CD14-positive monocyte (primary cell): ENCODE data around the gene APOL4. TPM values are rescaled to one million over a fixed set of nuclear protein-coding genes. Genes with fewer than 3 reads are reported as not detected.

Experiments used
- DNase-seq, 3 donors: peaks; one replicate each; pipeline ENCODE4 v3.0.0-alpha.2; 2011 to 2022
- H2AFZ ChIP-seq: 2 replicates; pipeline ENCODE4 v1.6.0; 2012; ENCODE audit warnings: mild to moderate bottlenecking, low read depth, low read length, inconsistent platforms; ENCODE audit not compliant: insufficient read depth, poor library complexity, severe bottlenecking
- H3K27ac ChIP-seq, 2 donors: 1 replicate in 1 of 2; 2 replicates in 1 of 2; pipeline ENCODE4 v1.5.1; 2012 to 2013; ENCODE audit warnings: low read length in 2 of 2, control low read depth in 1 of 2, inconsistent platforms in 1 of 2, low read depth in 1 of 2, mild to moderate bottlenecking in 1 of 2
- H3K27me3 ChIP-seq, 2 donors: one replicate each; pipeline versions ENCODE4 v1.6.0 to v1.6.1; 2011 to 2013; ENCODE audit warnings: low read length in 2 of 2; ENCODE audit not compliant: control insufficient read depth in 2 of 2, insufficient read depth in 2 of 2
- H3K36me3 ChIP-seq, 2 donors: replicated peaks in 1 of 2; 1 replicate in 1 of 2; 2 replicates in 1 of 2; pipeline versions ENCODE4 v1.5.1 to v1.6.1; 2012 to 2013; ENCODE audit warnings: low read length in 2 of 2, control low read depth in 1 of 2, inconsistent platforms in 1 of 2, mild to moderate bottlenecking in 1 of 2; ENCODE audit not compliant: insufficient read depth in 2 of 2, control insufficient read depth in 1 of 2
- H3K4me1 ChIP-seq, 2 donors: 1 replicate in 1 of 2; 2 replicates in 1 of 2; pipeline versions ENCODE4 v1.5.1 to v1.6.1; 2012 to 2013; ENCODE audit warnings: low read length in 2 of 2, control low read depth in 1 of 2, inconsistent platforms in 1 of 2, mild to moderate bottlenecking in 1 of 2, moderate library complexity in 1 of 2; ENCODE audit not compliant: insufficient read depth in 2 of 2, control insufficient read depth in 1 of 2
- H3K4me2 ChIP-seq: replicated peaks from 2 replicates; pipeline ENCODE3; 2012; ENCODE audit warnings: low read length, moderate library complexity, mild to moderate bottlenecking; ENCODE audit not compliant: poor library complexity, severe bottlenecking; ENCODE audit errors: extremely low read depth
- H3K4me3 ChIP-seq, 3 experiments: fragments of 200-600 bp in 1 of 3; sonication (generic) in 1 of 3; replicated peaks in 1 of 3; 1 replicate in 2 of 3; 2 replicates in 1 of 3; pipeline ENCODE4 v1.5.1; 2011 to 2013; ENCODE audit warnings: low read length in 3 of 3, mild to moderate bottlenecking in 3 of 3, control low read depth in 2 of 3, low read depth in 2 of 3, inconsistent platforms in 1 of 3, moderate library complexity in 1 of 3
- H3K79me2 ChIP-seq: 2 replicates; pipeline ENCODE4 v1.6.0; 2012; ENCODE audit warnings: mild to moderate bottlenecking, control low read depth, inconsistent platforms, low read length, moderate library complexity; ENCODE audit not compliant: insufficient read depth
- H3K9ac ChIP-seq: 2 replicates; pipeline ENCODE4 v1.6.0; 2017; ENCODE audit warnings: low read length, mild to moderate bottlenecking; ENCODE audit not compliant: insufficient read depth, poor library complexity, severe bottlenecking
- H3K9me3 ChIP-seq, 2 donors: replicated peaks in 1 of 2; 1 replicate in 1 of 2; 2 replicates in 1 of 2; pipeline versions ENCODE4 v1.5.1 to v1.6.1; 2012 to 2013; ENCODE audit warnings: low read length in 2 of 2, control low read depth in 1 of 2; ENCODE audit not compliant: control insufficient read depth in 1 of 2, insufficient read depth in 1 of 2
- H4K20me1 ChIP-seq: 2 replicates; pipeline ENCODE4 v1.6.0; 2012; ENCODE audit warnings: mild to moderate bottlenecking, low read length, control low read depth, moderate library complexity; ENCODE audit not compliant: insufficient read depth
- H3K27ac Mint-ChIP-seq, 7 donors: one replicate each; pipeline ENCODE4 v1.8.0; 2020; ENCODE audit warnings: mild to moderate bottlenecking in 7 of 7, mixed read lengths in 7 of 7, moderate library complexity in 6 of 7, inconsistent platforms in 2 of 7
- H3K27me3 Mint-ChIP-seq, 3 donors: one replicate each; pipeline ENCODE4 v1.8.0; 2021 to 2022; ENCODE audit warnings: low read depth in 3 of 3, mild to moderate bottlenecking in 3 of 3, mixed read lengths in 3 of 3, moderate library complexity in 3 of 3, inconsistent platforms in 1 of 3
- H3K36me3 Mint-ChIP-seq, 2 donors: one replicate each; pipeline ENCODE4 v1.8.0; 2020; ENCODE audit warnings: mixed read lengths in 2 of 2, inconsistent platforms in 1 of 2, mild to moderate bottlenecking in 1 of 2
- H3K4me1 Mint-ChIP-seq: one replicate; pipeline ENCODE4 v1.8.0; 2020; ENCODE audit warnings: mild to moderate bottlenecking, mixed read lengths
- H3K4me3 Mint-ChIP-seq, 2 donors: one replicate each; pipeline ENCODE4 v1.8.0; 2020; ENCODE audit warnings: mild to moderate bottlenecking in 2 of 2, mixed read lengths in 2 of 2, moderate library complexity in 1 of 2
- H3K9me3 Mint-ChIP-seq, 7 donors: one replicate each; pipeline ENCODE4 v1.8.0; 2020 to 2022; ENCODE audit warnings: mixed read lengths in 7 of 7, mild to moderate bottlenecking in 6 of 7, moderate library complexity in 6 of 7, inconsistent platforms in 2 of 7
- WGBS: methylation state at CpG from one replicate; pipeline ENCODE4 v1.1.5; 2013; ENCODE audit warnings: missing lambda C conversion rate; ENCODE audit not compliant: insufficient coverage; 5-methylcytosine and 5-hydroxymethylcytosine counted together
- intact Hi-C, 2 donors: fragments of 100-400 bp; cut with micrococcal nuclease; formaldehyde crosslinking; loops; one replicate each; pipeline versions ENCODE4 v1.15.0 to v1.15.1; 2023
- polyA plus RNA-seq, 3 donors: library from polyadenylated mRNA; depleted of rRNA in 1 of 3; unstranded in 2 of 3; stranded (reverse) in 1 of 3; fragments of 300-500 nt in 2 of 3; fragments of >200 nt in 1 of 3; fragmentation: Illumina TruSeq in 2 of 3; gene quantifications; 1 replicate in 2 of 3; 2 replicates in 1 of 3; pipeline ENCODE4 v1.2.3, GENCODE V29; 2012 to 2021
- TF ChIP-seq, protein P1 (sequence below): fragments of 200-600 bp; IDR thresholded peaks from one replicate; pipeline ENCODE4 v1.8.0; 2022; ENCODE audit warnings: antibody characterized with exemption, mild to moderate bottlenecking

APOL4 gene
- polyA plus RNA-seq, 3 donors = 0.51 to 1.4 (median 0.71) TPM

DNA sequence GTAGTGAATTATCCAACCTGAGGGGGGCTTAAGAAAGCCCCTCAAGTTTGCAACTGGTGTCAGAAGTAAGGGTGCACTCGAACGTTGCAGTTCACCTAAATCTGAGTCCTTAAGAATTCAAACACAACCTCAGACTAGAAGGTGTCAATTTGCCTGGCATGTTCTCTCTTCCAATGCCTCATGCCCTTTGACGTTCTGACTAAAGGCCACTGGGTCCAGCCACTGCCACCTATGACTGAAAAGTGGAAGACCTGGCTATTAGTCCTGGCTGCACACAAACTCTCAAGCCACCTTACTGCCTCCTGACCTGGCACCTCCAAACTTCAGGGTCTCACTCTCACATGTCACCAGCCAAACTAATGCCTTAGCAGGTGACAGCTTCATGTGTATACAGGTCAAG is 8.0 kb downstream of the APOL4 start:
- TF ChIP-seq, protein P1, sequence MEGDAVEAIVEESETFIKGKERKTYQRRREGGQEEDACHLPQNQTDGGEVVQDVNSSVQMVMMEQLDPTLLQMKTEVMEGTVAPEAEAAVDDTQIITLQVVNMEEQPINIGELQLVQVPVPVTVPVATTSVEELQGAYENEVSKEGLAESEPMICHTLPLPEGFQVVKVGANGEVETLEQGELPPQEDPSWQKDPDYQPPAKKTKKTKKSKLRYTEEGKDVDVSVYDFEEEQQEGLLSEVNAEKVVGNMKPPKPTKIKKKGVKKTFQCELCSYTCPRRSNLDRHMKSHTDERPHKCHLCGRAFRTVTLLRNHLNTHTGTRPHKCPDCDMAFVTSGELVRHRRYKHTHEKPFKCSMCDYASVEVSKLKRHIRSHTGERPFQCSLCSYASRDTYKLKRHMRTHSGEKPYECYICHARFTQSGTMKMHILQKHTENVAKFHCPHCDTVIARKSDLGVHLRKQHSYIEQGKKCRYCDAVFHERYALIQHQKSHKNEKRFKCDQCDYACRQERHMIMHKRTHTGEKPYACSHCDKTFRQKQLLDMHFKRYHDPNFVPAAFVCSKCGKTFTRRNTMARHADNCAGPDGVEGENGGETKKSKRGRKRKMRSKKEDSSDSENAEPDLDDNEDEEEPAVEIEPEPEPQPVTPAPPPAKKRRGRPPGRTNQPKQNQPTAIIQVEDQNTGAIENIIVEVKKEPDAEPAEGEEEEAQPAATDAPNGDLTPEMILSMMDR = no peak
- peaks cover 19 to 22% of the 10 kb centered on the region in 2 donors for H3K4me1 ChIP-seq
- no peak overlapping the region for H3K9ac ChIP-seq
- no peaks in the 10 kb centered on the region for H4K20me1 ChIP-seq
- Mint-ChIP-seq H3K4me1 (peaks cover 29% of the 10 kb centered on the region), H3K27ac (no peak overlapping the region), H3K9me3 (no peaks in the 10 kb centered on the region), H3K4me3 (no peak overlapping the region), H3K27me3 (peaks cover 3 to 6% (median 6%) of the 10 kb centered on the region in 3 donors), H3K36me3 (no peaks in the 10 kb centered on the region)
- 100% methylated on average over 1 of the region's 3 CpGs for WGBS
- no peak overlapping the region for H3K4me2 ChIP-seq
- H2AFZ ChIP-seq = no peak overlapping the region
- no peak overlapping the region for H3K27ac ChIP-seq
- H3K4me3 ChIP-seq = no peak overlapping the region
- no peaks in the 10 kb centered on the region for H3K27me3 ChIP-seq
- no peaks in the 10 kb centered on the region for H3K36me3 ChIP-seq
- no peak for DNase-seq
- H3K9me3 ChIP-seq = no peaks in the 10 kb centered on the region
- intact Hi-C loops = loop anchor here (5.0 to 10.0 kb wide), 2 partner anchors 81 to 84 kb away; no protein-coding TSS in a partner anchor
- no peaks in the 10 kb centered on the region for H3K79me2 ChIP-seq

DNA sequence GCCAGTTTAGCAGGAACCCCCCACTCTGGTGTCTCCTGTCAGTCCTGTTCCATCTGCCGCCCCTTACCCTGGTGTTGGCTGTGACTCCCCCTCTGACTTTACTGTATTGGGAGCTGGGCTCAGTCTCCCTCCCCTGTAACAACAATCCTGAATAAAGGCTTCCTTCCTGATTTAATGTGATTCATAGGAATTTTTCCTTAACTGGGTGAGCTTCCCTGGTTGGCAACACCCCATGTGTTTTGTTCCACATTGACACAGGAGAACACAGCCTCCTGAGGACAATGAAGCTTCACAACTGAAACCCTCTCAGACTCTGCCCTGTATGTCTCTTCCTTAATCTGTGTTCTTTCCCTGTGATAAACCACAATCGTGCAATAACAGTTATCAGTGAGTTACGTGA is 8.4 kb downstream of the APOL4 start:
- Histone ChIP-seq H4K20me1 (no peaks in the 10 kb centered on the region), H3K4me2 (no peak overlapping the region), H3K9me3 (no peaks in the 10 kb centered on the region), H3K27ac (no peak overlapping the region), H3K27me3 (no peaks in the 10 kb centered on the region), H3K4me3 (no peak overlapping the region), H3K36me3 (no peaks in the 10 kb centered on the region), H3K79me2 (no peaks in the 10 kb centered on the region), H3K4me1 (peaks cover 19 to 21% of the 10 kb centered on the region in 2 donors), H3K9ac (no peak overlapping the region), H2AFZ (no peak overlapping the region)
- Mint-ChIP-seq H3K9me3 (no peaks in the 10 kb centered on the region), H3K4me3 (no peak overlapping the region), H3K36me3 (no peaks in the 10 kb centered on the region), H3K4me1 (peaks cover 25% of the 10 kb centered on the region), H3K27me3 (peaks cover 0 to 6% (median 4%) of the 10 kb centered on the region in 3 donors), H3K27ac (no peak overlapping the region)
- intact Hi-C loops = loop anchor here (5.0 to 10.0 kb wide), 2 partner anchors 82 to 84 kb away; no protein-coding TSS in a partner anchor
- WGBS = 90% methylated on average over 2 of the region's 3 CpGs
- TF ChIP-seq, protein P1 = no peak
- DNase-seq = no peak
